Fibroblast of lung (primary cell): ENCODE data around the gene SNAP91. TPM values are rescaled to one million over a fixed set of nuclear protein-coding genes. Genes with fewer than 3 reads are reported as not detected.

Experiments
- DNase-seq, 2 donors: peaks; one replicate each; pipeline versions ENCODE4 v3.0.0 to v3.0.0-alpha.2; 2010; ENCODE audit warnings: low read depth in 2 of 2
- H2AFZ ChIP-seq: 2 replicates; pipeline ENCODE4 v1.5.1; 2012; ENCODE audit warnings: low read length, control low read depth, inconsistent platforms
- H3K27ac ChIP-seq: 2 replicates; pipeline ENCODE4 v1.5.1; 2011; ENCODE audit warnings: low read length, control low read depth; ENCODE audit not compliant: insufficient read depth
- H3K27me3 ChIP-seq: 2 replicates; pipeline ENCODE4 v1.5.1; 2011; ENCODE audit warnings: mild to moderate bottlenecking, low read length; ENCODE audit not compliant: control insufficient read depth, insufficient read depth
- H3K36me3 ChIP-seq: 2 replicates; pipeline ENCODE4 v1.5.1; 2011; ENCODE audit warnings: low read length; ENCODE audit not compliant: control insufficient read depth, insufficient read depth
- H3K4me1 ChIP-seq: 2 replicates; pipeline ENCODE4 v1.5.1; 2011; ENCODE audit warnings: low read length; ENCODE audit not compliant: control insufficient read depth, insufficient read depth; ENCODE audit errors: extremely low read depth
- H3K4me2 ChIP-seq: 2 replicates; pipeline ENCODE4 v1.5.1; 2011; ENCODE audit warnings: low read length, control low read depth; ENCODE audit not compliant: insufficient read depth; ENCODE audit errors: extremely low read depth
- H3K4me3 ChIP-seq, 4 experiments: fragments of 200-600 bp in 1 of 4; sonication (generic) in 1 of 4; replicated peaks in 1 of 4; 2 replicates each; pipeline ENCODE4 v1.5.1; 2011 to 2016; ENCODE audit warnings: low read length in 4 of 4, low read depth in 3 of 4, mild to moderate bottlenecking in 3 of 4, control low read depth in 2 of 4, inconsistent platforms in 1 of 4, mixed read lengths in 1 of 4; ENCODE audit not compliant: insufficient read depth in 1 of 4; ENCODE audit errors: control extremely low read depth in 1 of 4
- H3K79me2 ChIP-seq: 2 replicates; pipeline ENCODE4 v1.5.1; 2012; ENCODE audit warnings: mild to moderate bottlenecking, low read length, inconsistent platforms; ENCODE audit not compliant: control insufficient read depth, insufficient read depth
- H3K9ac ChIP-seq: 2 replicates; pipeline ENCODE4 v1.5.1; 2011; ENCODE audit warnings: mild to moderate bottlenecking, low read length, control low read depth; ENCODE audit not compliant: insufficient read depth
- H3K9me3 ChIP-seq: 2 replicates; pipeline ENCODE4 v1.5.1; 2012; ENCODE audit warnings: low read depth, low read length; ENCODE audit not compliant: control insufficient read depth, insufficient read depth
- H4K20me1 ChIP-seq: 2 replicates; pipeline ENCODE4 v1.5.1; 2011; ENCODE audit warnings: low read length; ENCODE audit not compliant: control insufficient read depth, insufficient read depth; ENCODE audit errors: extremely low read depth
- EZH2 ChIP-seq: IDR thresholded peaks from 2 replicates; pipeline ENCODE4 v1.5.1; 2012; ENCODE audit warnings: low read length, control low read depth, mild to moderate bottlenecking; ENCODE audit errors: missing control alignments
- polyA plus RNA-seq, 2 donors: library from polyadenylated mRNA; depleted of rRNA in 1 of 2; stranded (reverse) in 1 of 2; unstranded in 1 of 2; fragments of >200 nt; gene quantifications; 2 replicates each; pipeline ENCODE4 v1.2.1, GENCODE V29; 2011 to 2012; ENCODE audit warnings: missing spikeins in 1 of 2
- total RNA-seq: library from RNA; depleted of rRNA; stranded (reverse); fragments of >200 nt; gene quantifications from 2 replicates; pipeline ENCODE4 v1.2.1, GENCODE V29; 2014
- TF ChIP-seq, protein P1 (sequence below), 2 donors: IDR thresholded peaks in 1 of 2; conservative IDR thresholded peaks in 1 of 2; 1 replicate in 1 of 2; 2 replicates in 1 of 2; pipeline ENCODE4 v1.5.1; 2011 to 2012; ENCODE audit warnings: low read length in 2 of 2, control low read depth in 1 of 2, inconsistent platforms in 1 of 2, low read depth in 1 of 2, mild to moderate bottlenecking in 1 of 2

The SNAP91 gene
- total and polyA plus RNA-seq, 2 donors (not counting 1 experiment from before 2014, with no cell fraction given) = 0.02 to 0.17 TPM

DNA sequence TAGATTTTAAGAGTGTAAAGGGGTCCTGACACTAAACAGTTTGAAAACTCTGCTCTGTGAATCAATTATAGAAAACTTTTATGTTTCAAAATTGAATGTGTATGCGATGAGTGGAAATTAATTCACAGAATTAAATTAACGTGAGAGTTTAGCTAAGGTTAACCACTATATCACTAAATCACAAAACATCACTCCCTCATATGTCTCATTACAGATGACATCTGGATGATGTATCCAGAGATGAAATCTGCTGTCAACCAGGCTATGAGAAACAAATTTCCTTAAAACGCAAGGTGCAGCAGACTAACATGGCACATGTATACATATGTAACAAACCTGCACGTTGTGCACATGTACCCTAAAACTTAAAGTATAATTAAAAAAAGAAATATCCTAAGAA lies 169.2 kb downstream of the SNAP91 start:
- no peak overlapping the region for H2AFZ ChIP-seq
- no peak overlapping the region for H3K4me2 ChIP-seq
- no peaks in the 10 kb centered on the region for H3K36me3 ChIP-seq
- H3K79me2 ChIP-seq = no peaks in the 10 kb centered on the region
- H3K9me3 ChIP-seq = no peaks in the 10 kb centered on the region
- H3K27me3 ChIP-seq = no peaks in the 10 kb centered on the region
- no peak for DNase-seq
- no peak overlapping the region for H3K27ac ChIP-seq
- H3K9ac ChIP-seq = no peak overlapping the region
- H3K4me3 ChIP-seq = no peak overlapping the region
- no peaks in the 10 kb centered on the region for H4K20me1 ChIP-seq
- no peak for TF ChIP-seq EZH2
- TF ChIP-seq, protein P1, sequence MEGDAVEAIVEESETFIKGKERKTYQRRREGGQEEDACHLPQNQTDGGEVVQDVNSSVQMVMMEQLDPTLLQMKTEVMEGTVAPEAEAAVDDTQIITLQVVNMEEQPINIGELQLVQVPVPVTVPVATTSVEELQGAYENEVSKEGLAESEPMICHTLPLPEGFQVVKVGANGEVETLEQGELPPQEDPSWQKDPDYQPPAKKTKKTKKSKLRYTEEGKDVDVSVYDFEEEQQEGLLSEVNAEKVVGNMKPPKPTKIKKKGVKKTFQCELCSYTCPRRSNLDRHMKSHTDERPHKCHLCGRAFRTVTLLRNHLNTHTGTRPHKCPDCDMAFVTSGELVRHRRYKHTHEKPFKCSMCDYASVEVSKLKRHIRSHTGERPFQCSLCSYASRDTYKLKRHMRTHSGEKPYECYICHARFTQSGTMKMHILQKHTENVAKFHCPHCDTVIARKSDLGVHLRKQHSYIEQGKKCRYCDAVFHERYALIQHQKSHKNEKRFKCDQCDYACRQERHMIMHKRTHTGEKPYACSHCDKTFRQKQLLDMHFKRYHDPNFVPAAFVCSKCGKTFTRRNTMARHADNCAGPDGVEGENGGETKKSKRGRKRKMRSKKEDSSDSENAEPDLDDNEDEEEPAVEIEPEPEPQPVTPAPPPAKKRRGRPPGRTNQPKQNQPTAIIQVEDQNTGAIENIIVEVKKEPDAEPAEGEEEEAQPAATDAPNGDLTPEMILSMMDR (conservative IDR thresholded peaks at IDR 0.05 in 1 of 2, IDR thresholded peaks at IDR 0.05 in 1 of 2; ENCODE audit: low read depth in 1 of 2, low read length in 2 of 2) = no peak
- no peaks in the 10 kb centered on the region for H3K4me1 ChIP-seq

DNA sequence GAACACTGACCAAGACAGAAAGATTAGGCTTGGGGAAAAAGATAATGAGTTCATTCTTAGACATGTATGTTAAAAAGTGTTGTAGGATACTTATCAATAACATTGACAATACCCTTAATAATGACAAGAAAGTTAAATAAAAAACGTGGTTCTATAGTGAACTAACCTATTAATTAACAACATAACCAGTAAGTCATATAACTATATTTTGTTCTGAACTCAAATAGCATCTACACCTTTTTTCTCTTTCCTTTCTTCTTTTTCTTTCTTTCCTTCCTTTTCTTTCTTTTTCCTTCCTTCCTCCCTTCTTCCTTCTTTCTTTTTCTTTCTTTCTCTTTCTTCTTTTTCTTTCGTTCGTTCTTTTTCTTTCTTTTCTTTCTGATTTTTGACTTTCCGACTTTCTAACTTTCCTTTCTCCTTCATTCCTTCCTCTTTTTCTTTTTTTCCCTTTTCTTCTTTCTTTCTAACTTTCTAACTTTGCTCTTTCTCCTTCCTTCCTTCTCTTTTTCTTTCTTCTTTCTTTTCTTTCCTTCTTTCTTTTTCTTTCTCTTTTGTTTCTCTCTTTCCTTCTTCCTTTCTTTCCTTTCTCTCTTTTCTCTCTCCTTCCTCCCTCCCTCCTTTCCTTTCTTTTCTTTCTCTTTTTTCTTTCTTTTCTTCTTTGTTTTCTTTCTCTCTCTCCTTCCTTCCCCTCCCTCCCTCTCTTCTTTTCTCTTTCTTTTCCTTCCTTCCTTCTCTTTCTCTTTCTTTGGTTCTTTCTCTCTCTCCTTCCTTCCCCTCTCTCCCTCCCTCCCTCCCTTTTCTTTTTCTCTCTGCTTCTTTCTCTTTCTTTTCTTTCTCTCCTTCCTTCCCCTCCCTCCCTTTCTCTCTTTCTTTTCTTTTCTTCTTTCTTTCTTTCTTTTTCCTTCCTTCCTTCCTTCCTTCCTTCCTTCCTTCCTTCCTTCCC lies 172.0 kb downstream of the SNAP91 start:
- no peak overlapping the region for H3K9ac ChIP-seq
- H3K4me2 ChIP-seq = no peak overlapping the region
- H2AFZ ChIP-seq = no peak overlapping the region
- no peak overlapping the region for H3K27ac ChIP-seq
- no peaks in the 10 kb centered on the region for H3K4me1 ChIP-seq
- H3K9me3 ChIP-seq = no peaks in the 10 kb centered on the region
- DNase-seq = no peak
- H4K20me1 ChIP-seq = no peaks in the 10 kb centered on the region
- H3K27me3 ChIP-seq = no peaks in the 10 kb centered on the region
- no peaks in the 10 kb centered on the region for H3K79me2 ChIP-seq
- no peaks in the 10 kb centered on the region for H3K36me3 ChIP-seq
- no peak overlapping the region for H3K4me3 ChIP-seq
- TF ChIP-seq EZH2 = no peak
- TF ChIP-seq, protein P1 (conservative IDR thresholded peaks at IDR 0.05 in 1 of 2, IDR thresholded peaks at IDR 0.05 in 1 of 2; ENCODE audit: low read depth in 1 of 2, low read length in 2 of 2) = no peak

DNA sequence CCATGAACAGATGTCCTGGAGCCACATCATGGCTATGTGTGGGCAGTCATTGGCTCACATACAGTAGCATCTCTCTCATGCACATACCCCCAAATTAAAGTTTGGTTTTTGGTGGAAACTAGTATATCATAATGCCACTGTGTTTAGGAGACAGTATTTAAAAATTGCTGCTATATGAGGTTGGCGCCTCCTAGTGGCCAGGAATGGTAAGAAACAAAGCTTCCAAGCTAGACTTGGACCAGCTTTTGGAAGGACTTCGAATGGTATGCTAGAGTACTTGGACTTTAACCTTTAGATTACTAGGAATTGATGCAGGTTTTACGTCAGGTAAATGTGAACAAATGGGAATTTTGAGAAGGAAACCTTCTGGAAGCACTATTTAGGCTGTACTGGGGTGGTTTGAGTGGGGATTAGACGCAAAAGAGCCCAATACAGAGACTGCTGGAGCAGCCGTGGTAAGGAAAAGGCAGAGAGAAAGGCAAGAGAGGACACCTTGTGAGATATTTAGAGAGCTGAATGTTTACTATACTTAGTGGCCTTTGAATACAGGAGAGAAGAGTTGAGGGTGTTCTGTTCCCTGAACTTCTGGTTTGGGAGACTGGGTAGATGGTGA lies 172.8 kb downstream of the SNAP91 start:
- Histone ChIP-seq H3K9ac (no peak overlapping the region), H3K9me3 (no peaks in the 10 kb centered on the region), H2AFZ (no peak overlapping the region), H3K36me3 (no peaks in the 10 kb centered on the region), H3K4me2 (no peak overlapping the region), H3K79me2 (no peaks in the 10 kb centered on the region), H3K27ac (no peak overlapping the region), H3K4me3 (no peak overlapping the region), H3K4me1 (no peaks in the 10 kb centered on the region), H3K27me3 (no peaks in the 10 kb centered on the region), H4K20me1 (no peaks in the 10 kb centered on the region)
- peak; percentile 25 to 67 for DNase-seq
- TF ChIP-seq EZH2 = no peak
- TF ChIP-seq, protein P1 (conservative IDR thresholded peaks at IDR 0.05 in 1 of 2, IDR thresholded peaks at IDR 0.05 in 1 of 2; ENCODE audit: low read depth in 1 of 2, low read length in 2 of 2) = peak; percentile 80 to 91
